HG03571 (cell line): ENCODE data around the gene VAV2.
"Not testable (repeated sequence)": the region's sequence is repeated elsewhere in the genome, so short reads cannot be mapped to it uniquely, and the experiment has no call there.

Experiments
- ATAC-seq: cut with Tn5 transposase; IDR thresholded peaks from one replicate; pipeline ENCODE4 v1.9.1; 2021; ENCODE audit not compliant: unreplicated experiment

VAV2 gene

DNA sequence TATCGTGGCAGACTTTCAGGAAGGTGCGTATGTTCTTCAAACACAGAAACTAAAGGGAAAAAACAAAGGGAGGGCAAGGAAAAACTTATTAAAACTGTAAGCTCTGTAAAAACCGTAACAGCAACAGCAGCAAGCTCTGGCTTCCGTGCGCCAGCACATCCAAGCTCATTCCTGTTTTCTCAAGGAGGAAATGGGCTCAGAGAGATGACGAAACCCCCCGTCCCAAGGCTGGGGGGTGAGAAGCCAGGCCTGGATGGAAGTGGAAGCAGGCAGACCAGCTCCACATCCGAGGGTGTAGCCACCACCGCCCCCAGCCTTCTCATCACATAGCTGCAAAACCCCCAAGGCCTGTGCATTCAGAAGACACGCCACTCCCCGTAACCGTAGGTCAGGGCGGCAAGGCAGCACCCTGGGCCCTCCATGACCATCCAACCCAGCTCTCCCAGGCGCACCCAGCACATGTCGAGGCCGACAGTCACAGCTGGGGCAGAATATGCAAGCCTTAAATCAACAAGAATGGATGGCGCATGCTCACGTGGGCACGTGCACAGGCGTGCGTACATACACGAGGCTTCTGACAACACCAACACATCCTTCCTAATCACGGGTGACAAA lies 52.8 kb downstream of the VAV2 start:
- ATAC-seq = no peak

DNA sequence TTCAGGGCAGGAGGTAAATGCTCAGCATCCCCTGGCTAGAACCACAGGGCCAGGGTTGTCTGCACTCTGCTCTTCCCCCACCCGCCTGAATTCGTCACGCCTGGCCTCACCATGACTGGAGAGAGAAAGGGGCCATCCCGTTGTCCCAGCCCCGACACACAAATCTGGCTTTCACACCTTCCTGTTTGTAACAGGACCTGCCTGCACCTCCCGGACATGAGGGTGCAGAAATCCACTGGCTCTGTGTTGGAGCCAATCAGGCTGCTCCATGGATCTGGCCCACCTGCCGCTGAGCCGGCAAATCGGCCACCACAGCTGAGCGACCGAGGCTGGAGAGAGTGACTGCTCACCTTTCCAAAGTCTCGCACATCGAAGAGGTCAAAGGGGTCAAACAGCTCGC lies 53.4 kb downstream of the VAV2 start:
- no peak for ATAC-seq

DNA sequence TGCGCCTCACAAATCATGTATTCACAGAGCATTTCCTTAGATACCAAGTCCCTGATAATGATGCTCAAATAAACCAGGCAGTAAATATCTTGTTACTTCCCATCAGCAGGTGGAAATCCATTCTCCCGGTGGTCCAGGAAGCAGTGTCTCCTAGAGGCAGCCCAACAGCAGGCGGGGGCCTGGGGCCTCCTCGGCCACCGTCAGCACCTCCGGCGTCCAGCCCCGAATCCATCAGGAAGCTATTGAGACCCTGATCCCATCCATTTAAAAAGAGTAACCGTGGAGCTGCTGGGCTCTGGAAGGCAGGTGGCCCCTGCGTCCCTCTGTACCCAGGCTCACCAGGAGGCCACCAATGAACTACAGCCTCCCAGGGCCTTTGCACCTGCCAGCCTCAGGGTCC lies 54.0 kb downstream of the VAV2 start:
- no peak for ATAC-seq

- no peak for ATAC-seq
Measured at GRCh38 chr9:133937120-133937519, 55.0 kb downstream of the VAV2 start.

DNA sequence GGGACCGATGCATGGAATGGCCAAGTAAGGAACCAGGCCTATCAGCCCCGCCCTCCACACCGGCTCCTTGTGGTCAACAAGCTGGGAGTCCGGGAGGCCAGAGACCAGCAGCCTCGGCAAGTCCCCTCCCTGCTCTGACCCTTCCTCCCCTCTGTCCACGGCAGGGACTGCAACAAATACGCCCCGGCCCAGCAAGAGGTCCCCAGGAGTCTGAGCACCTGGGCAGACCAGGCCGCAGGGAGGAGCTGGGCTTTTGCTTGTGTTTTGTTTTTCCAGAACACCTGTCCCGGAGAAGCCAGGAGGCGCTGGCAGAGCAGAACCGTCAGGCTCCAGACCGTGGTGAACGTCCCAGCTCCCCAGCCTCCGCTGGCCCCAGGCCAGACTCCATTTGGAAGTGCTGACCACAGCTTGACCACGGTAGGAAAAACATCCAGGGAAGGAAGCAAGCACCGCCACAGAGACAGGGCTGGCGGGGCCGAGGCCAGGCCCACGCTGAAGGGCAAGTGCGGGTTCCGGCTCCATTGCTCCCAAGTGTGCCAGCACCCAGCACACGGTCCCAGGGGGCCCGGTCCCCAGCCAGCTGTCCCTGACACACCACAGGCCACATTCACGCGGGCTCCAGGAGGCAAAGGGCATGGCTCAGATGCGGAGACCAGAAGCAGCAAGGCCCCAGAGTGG lies 56.7 kb downstream of the VAV2 start:
- ATAC-seq = no peak

- ATAC-seq = no peak
Measured at GRCh38 chr9:133934482-133935232, 57.5 kb downstream of the VAV2 start.

GRCh38 chr9:133933426-133934026 lies 58.6 kb downstream of the VAV2 start:
- no peak for ATAC-seq

GRCh38 chr9:133932633-133933032 lies 59.5 kb downstream of the VAV2 start:
- no peak for ATAC-seq

DNA sequence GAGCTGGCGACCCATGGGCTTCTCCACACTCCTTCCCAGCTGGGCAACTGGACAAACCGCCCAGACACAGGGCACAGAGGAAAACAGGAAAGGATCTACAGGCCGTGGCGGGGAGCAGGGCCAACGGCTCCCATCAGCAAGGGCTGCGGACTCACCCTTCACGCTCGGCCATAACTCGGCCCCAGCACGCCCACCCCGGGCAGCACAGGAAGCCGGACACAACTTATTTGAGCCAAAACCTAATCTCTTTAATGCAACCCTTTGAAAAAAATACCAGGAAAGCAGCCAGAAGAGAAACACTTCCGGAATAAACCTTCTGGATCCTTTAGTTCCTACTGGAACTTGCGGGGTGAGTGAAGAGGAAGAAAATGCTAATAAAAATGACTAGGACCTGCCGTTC lies 59.9 kb downstream of the VAV2 start:
- no peak for ATAC-seq

GRCh38 chr9:133930682-133931485 lies 61.2 kb downstream of the VAV2 start:
- no peak for ATAC-seq

GRCh38 chr9:133930046-133930681 lies 62.0 kb downstream of the VAV2 start:
- no peak for ATAC-seq

- ATAC-seq = no peak
Measured at GRCh38 chr9:133929599-133929998, 62.5 kb downstream of the VAV2 start.

- ATAC-seq = no peak
Measured at GRCh38 chr9:133928248-133928764, 63.8 kb downstream of the VAV2 start.

GRCh38 chr9:133927041-133927440 lies 65.1 kb downstream of the VAV2 start:
- ATAC-seq = no peak

DNA sequence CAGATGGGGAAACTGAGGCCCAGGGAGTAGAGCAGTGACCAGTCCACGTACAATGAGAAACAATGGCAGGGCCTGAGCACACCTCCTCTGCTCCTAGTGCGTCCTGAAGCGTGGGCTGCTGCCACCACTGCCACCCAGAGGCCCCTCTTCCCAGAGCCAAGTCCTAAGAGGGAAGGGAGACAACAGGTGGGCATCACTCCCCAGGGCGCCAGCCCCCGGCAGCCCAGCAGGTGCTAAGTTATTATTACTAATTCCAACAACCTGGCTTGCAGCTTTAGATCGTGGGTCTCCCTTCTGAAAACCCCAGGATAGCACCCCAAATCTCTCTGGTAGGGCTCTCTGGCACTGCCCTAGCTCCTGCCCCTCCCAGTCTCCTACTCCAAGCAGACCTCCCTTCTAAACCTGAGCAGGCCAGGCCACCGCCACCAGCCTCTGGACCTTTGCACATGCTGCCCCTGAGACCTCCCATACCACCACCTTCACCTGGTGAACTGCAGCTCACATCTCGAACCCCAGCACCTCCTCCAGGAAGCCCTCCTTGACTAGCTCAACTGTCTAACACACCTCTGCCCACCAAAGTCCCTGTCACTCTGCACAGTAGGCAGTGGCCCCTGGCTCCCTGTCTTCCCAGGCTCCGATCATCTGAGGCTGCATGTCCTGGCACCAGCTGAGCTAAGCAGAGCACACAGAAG lies 65.8 kb downstream of the VAV2 start:
- no peak for ATAC-seq

GRCh38 chr9:133924453-133924852 lies 67.7 kb downstream of the VAV2 start:
- no peak for ATAC-seq

- ATAC-seq = not testable (repeated sequence)
Measured at GRCh38 chr9:133923608-133924007, 68.5 kb downstream of the VAV2 start.

DNA sequence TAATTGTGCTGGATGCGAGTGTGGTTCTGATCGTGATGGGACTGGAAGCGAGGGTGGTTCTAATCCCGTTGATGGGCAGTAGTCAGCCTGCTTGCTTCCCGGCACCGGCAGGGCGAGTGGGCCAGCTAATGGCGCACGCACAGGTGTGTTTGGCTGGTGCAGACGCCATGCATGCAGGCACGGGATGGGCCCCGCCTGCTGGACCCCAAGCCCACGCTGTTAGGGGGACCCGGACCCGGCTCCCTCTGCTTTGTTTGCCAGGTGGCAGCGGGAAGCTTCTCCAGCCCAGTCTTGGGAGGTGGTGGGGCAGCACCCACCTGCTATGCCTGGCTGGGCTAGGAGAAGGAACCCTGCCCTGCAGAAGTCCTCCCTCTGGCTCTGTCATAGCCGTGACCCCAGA lies 70.3 kb downstream of the VAV2 start:
- no peak for ATAC-seq

DNA sequence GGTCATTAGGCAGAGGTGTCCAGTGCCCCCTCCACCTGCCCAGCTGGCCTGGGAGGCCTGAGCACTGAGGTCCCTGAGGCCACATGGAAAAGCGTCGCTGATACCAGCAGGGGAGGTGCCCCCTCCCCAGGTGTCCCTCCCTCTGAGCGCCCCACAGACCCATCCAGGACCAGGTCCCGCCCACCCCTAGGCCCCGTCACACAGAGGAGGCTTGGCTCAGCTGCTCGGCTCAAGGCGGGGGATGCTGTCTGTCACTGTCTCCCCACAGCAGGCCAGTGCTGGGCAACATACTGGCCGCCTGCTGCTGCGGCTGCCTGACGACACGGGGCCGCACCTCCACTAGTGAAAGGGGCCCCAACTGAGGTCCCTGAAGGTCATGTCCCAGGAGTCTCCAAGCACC lies 71.7 kb downstream of the VAV2 start:
- ATAC-seq = no peak
